Calu3 (cell line): Measurements from ENCODE around the gene MTUS2. TPM values are rescaled to one million over a fixed set of nuclear protein-coding genes. Genes with fewer than 3 reads are reported as not detected.

Experiments
- BruUV-seq: library from RNA; stranded (reverse); fragments of 400-500 nt; replicated peaks from 2 replicates; lab custom pipeline; 2021; lab: Mats Ljungman, UMichigan
- CTCF ChIA-PET: fragments of 300-600 bp; sonication (Branson Sonifier 250); formaldehyde crosslinking; loops from one replicate; lab custom pipeline; 2022; ENCODE audit warnings: antibody characterized with exemption; lab: Charles Lee
- DNase-seq: peaks from one replicate; pipeline ENCODE4 v3.0.0; 2022
- H3K27ac Mint-ChIP-seq: one replicate; pipeline ENCODE4 v1.8.0; 2022; ENCODE audit warnings: mixed read lengths; ENCODE audit not compliant: unreplicated experiment
- H3K27me3 Mint-ChIP-seq: one replicate; pipeline ENCODE4 v1.8.0; 2022; ENCODE audit warnings: mixed read lengths; ENCODE audit not compliant: unreplicated experiment
- H3K36me3 Mint-ChIP-seq: one replicate; pipeline ENCODE4 v1.8.0; 2022; ENCODE audit warnings: mild to moderate bottlenecking, moderate library complexity, mixed read lengths; ENCODE audit not compliant: insufficient read depth, unreplicated experiment
- H3K4me1 Mint-ChIP-seq: one replicate; pipeline ENCODE4 v1.8.0; 2022; ENCODE audit warnings: mild to moderate bottlenecking, low read depth, mixed read lengths; ENCODE audit not compliant: unreplicated experiment
- H3K4me3 Mint-ChIP-seq: one replicate; pipeline ENCODE4 v1.8.0; 2022; ENCODE audit warnings: mild to moderate bottlenecking, low read depth, moderate library complexity, mixed read lengths; ENCODE audit not compliant: unreplicated experiment
- H3K9me3 Mint-ChIP-seq: one replicate; pipeline ENCODE4 v1.8.0; 2022; ENCODE audit warnings: low read depth, mixed read lengths; ENCODE audit not compliant: unreplicated experiment
- CTCF ChIP-seq: fragments of 200-600 bp; IDR thresholded peaks from one replicate; pipeline ENCODE4 v1.8.0; 2022; ENCODE audit warnings: antibody characterized with exemption; ENCODE audit not compliant: unreplicated experiment
- intact Hi-C: fragments of 100-400 bp; cut with micrococcal nuclease; formaldehyde crosslinking; loops from one replicate; pipeline ENCODE4 v1.10.0; 2022; ENCODE audit not compliant: unreplicated experiment
- total RNA-seq: library from RNA; stranded (reverse); gene quantifications from 2 replicates; pipeline ENCODE4 v1.2.3, GENCODE V29; 2022

The MTUS2 gene
- total RNA-seq, 1 experiment from 2014 or later: not detected

DNA sequence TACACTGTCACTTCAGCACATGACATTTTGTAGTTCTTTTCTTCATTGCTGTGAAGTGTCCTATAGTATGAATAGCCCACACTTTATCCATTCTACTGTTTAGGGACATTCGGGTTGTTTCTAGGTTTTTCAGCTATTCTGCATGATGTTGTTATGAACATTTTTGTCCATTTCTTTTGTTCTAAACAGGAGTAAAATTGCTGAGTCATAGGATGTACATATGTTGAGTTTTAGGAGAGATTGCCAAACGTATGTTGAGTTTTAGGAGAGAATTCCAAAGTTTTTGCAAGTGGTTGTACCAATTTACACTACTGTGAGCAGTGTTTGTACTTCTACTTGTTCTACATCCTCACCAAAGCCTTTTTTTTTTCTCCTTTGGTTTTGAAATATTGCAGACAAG, 115.0 kb downstream of the MTUS2 start:
- Mint-ChIP-seq H3K4me1 (no peaks in the 10 kb centered on the region), H3K9me3 (no peaks in the 10 kb centered on the region), H3K27ac (no peak overlapping the region), H3K36me3 (no peaks in the 10 kb centered on the region), H3K27me3 (no peaks in the 10 kb centered on the region), H3K4me3 (no peak overlapping the region)
- CTCF ChIA-PET: no interaction called here
- DNase-seq: no peak
- no peak for TF ChIP-seq CTCF
- intact Hi-C loops: no loop called here
- no TSS peak for BruUV-seq

GRCh38 chr13:28942906-28943305, 122.8 kb downstream of the MTUS2 start:
- H3K9me3 Mint-ChIP-seq: peaks cover 3% of the 10 kb centered on the region
- H3K4me3 Mint-ChIP-seq: no peak overlapping the region
- CTCF ChIA-PET: no interaction called here
- no peak for DNase-seq
- no peaks in the 10 kb centered on the region for H3K27me3 Mint-ChIP-seq
- BruUV-seq: no TSS peak
- intact Hi-C loops: no loop called here
- no peak overlapping the region for H3K27ac Mint-ChIP-seq
- no peaks in the 10 kb centered on the region for H3K4me1 Mint-ChIP-seq
- TF ChIP-seq CTCF: no peak
- no peaks in the 10 kb centered on the region for H3K36me3 Mint-ChIP-seq

GRCh38 chr13:28953714-28954418, 133.7 kb downstream of the MTUS2 start:
- H3K36me3 Mint-ChIP-seq: no peaks in the 10 kb centered on the region
- no peak for DNase-seq
- intact Hi-C loops: no loop called here
- H3K4me1 Mint-ChIP-seq: no peaks in the 10 kb centered on the region
- no TSS peak for BruUV-seq
- no peaks in the 10 kb centered on the region for H3K27me3 Mint-ChIP-seq
- H3K27ac Mint-ChIP-seq: no peak overlapping the region
- CTCF ChIA-PET: no interaction called here
- no peak overlapping the region for H3K4me3 Mint-ChIP-seq
- H3K9me3 Mint-ChIP-seq: peaks cover 11% of the 10 kb centered on the region
- TF ChIP-seq CTCF: no peak

- Mint-ChIP-seq H3K27ac (no peak overlapping the region), H3K36me3 (no peaks in the 10 kb centered on the region), H3K4me3 (no peak overlapping the region), H3K9me3 (peaks cover 12% of the 10 kb centered on the region), H3K4me1 (no peaks in the 10 kb centered on the region), H3K27me3 (no peaks in the 10 kb centered on the region)
- intact Hi-C loops: no loop called here
- no peak for TF ChIP-seq CTCF
- no TSS peak for BruUV-seq
- no peak for DNase-seq
- CTCF ChIA-PET: no interaction called here
These were observed 134.2 kb downstream of the MTUS2 start for GRCh38 chr13:28954419-28954725.
